Mammary epithelial cell (primary cell): Measurements from ENCODE around the gene LTA4H.

Experiments
- EZH2 ChIP-seq: IDR thresholded peaks from 2 replicates; pipeline ENCODE4 v1.6.1; 2012; ENCODE audit warnings: low read length, inconsistent platforms, borderline replicate concordance
- TF ChIP-seq, protein P1 (sequence below), 2 donors: IDR thresholded peaks in 1 of 2; conservative IDR thresholded peaks in 1 of 2; 2 replicates each; pipeline ENCODE4 v1.5.1; 2011 to 2012; ENCODE audit warnings: inconsistent platforms in 2 of 2, low read length in 2 of 2, mild to moderate bottlenecking in 2 of 2, control low read depth in 1 of 2, low read depth in 1 of 2; ENCODE audit not compliant: insufficient read depth in 1 of 2; ENCODE audit errors: extremely low read depth in 1 of 2

DNA sequence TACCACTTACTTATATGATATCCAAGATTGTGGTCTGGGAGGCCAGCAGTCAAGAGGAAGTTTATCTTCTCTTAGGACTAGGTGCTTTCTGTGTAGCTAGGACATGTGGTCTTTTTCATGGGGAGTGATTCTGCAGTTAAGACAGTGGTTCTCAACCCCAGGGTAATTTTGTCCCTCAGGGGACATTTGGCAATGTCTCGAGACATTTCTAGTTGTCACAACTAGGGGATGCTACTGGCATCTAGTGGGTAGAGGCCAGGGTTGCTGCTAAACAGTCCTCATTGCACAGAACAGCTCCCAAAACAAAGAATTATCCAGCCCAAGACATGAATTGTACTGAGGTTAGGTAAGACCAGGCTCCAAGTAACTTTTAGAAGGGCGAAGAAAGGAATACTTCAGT lies 72.3 kb downstream of the LTA4H start:
- no peak for TF ChIP-seq EZH2
- TF ChIP-seq, protein P1, sequence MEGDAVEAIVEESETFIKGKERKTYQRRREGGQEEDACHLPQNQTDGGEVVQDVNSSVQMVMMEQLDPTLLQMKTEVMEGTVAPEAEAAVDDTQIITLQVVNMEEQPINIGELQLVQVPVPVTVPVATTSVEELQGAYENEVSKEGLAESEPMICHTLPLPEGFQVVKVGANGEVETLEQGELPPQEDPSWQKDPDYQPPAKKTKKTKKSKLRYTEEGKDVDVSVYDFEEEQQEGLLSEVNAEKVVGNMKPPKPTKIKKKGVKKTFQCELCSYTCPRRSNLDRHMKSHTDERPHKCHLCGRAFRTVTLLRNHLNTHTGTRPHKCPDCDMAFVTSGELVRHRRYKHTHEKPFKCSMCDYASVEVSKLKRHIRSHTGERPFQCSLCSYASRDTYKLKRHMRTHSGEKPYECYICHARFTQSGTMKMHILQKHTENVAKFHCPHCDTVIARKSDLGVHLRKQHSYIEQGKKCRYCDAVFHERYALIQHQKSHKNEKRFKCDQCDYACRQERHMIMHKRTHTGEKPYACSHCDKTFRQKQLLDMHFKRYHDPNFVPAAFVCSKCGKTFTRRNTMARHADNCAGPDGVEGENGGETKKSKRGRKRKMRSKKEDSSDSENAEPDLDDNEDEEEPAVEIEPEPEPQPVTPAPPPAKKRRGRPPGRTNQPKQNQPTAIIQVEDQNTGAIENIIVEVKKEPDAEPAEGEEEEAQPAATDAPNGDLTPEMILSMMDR (conservative IDR thresholded peaks at IDR 0.05 in 1 of 2, IDR thresholded peaks at IDR 0.05 in 1 of 2; ENCODE audit: extremely low read depth in 1 of 2, insufficient read depth in 1 of 2, low read depth in 1 of 2, low read length in 2 of 2), result peak; percentile 3 to 17
